AG04450 (cell line): ENCODE results near the gene C22orf31. TPM values are rescaled to one million over a fixed set of nuclear protein-coding genes. Genes with fewer than 3 reads are reported as not detected.
A peak's percentile ranks its signal among the peaks of the same experiment; 100 is the strongest.

Experiments
- CTCF ChIA-PET: fragments of 300-600, 350-600 bp; formaldehyde crosslinking; extraction: SDS; loops from one replicate; lab custom pipeline; 2022; ENCODE audit warnings: antibody characterized with exemption, inconsistent platforms; lab: Charles Lee
- POLR2A ChIA-PET: fragments of 350-600 bp; formaldehyde crosslinking; extraction: SDS; loops from one replicate; lab custom pipeline; 2021; ENCODE audit warnings: antibody characterized with exemption, inconsistent platforms; lab: Yijun Ruan, JAX
- DNase-seq: peaks from one replicate; pipeline ENCODE4 v3.0.0-alpha.2; 2011; ENCODE audit warnings: low read depth, low spot score
- H3K27ac ChIP-seq: one replicate; pipeline ENCODE4 v1.5.1; 2012; ENCODE audit warnings: low read depth, low read length, control low read depth
- H3K27me3 ChIP-seq: one replicate; pipeline ENCODE4 v1.6.0; 2012; ENCODE audit warnings: low read length; ENCODE audit not compliant: control insufficient read depth, insufficient read depth
- H3K4me3 ChIP-seq: 2 replicates; pipeline ENCODE4 v1.5.1; 2011; ENCODE audit warnings: mild to moderate bottlenecking, low read depth, low read length, control low read depth
- H3K9me3 ChIP-seq: 2 replicates; pipeline ENCODE4 v1.5.1; 2012; ENCODE audit warnings: low read length; ENCODE audit not compliant: control insufficient read depth, insufficient read depth
- polyA plus RNA-seq: library from polyadenylated mRNA; depleted of rRNA; stranded (reverse); fragments of >200 nt; gene quantifications from 2 replicates; pipeline ENCODE4 v1.2.3, GENCODE V29; 2011
- TF ChIP-seq, protein P1 (sequence below): IDR thresholded peaks from 2 replicates; pipeline ENCODE4 v1.5.1; 2011; ENCODE audit warnings: low read depth, low read length, control low read depth, inconsistent platforms

Gene C22orf31
- polyA plus RNA-seq, 1 experiment: 0.11 TPM

DNA sequence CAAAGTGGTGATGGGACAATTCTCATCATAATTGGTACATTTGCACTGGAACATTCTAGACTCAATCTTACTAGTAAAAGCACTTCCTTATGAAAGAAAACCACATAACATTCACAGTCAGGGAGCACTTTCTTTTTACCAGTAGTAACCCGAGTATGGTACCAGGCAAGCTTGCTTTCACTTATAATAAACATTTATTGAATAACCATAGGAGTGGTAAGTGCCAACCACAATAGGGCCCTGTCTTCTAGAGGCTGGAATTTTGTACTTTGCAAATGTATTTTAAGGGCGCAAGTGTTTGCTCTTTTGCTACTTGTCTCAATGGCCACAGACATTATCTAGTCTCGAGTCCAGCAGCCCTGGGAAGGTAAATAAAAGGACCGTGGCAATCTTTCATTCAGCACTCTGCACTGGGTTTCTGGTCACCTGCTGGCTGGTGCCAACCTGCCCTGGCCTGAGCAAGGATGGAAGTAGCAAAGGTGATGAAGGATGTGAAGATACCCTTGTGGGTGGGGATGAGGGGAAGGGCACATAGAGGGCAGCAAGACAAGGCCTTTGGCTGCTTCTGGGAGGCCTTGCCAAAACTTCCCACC is 24.2 kb downstream of the C22orf31 start:
- H3K27me3 ChIP-seq: no peaks in the 10 kb centered on the region
- no peak overlapping the region for H3K27ac ChIP-seq
- no peaks in the 10 kb centered on the region for H3K9me3 ChIP-seq
- ChIA-PET CTCF (interaction anchor here (2.6 to 2.8 kb wide), 2 partner anchors 182 to 437 kb away, joined by 12 to 18 read pairs; no protein-coding TSS in a partner anchor), POLR2A (no interaction called here)
- H3K4me3 ChIP-seq: no peak overlapping the region
- no peak for DNase-seq
- TF ChIP-seq, protein P1, sequence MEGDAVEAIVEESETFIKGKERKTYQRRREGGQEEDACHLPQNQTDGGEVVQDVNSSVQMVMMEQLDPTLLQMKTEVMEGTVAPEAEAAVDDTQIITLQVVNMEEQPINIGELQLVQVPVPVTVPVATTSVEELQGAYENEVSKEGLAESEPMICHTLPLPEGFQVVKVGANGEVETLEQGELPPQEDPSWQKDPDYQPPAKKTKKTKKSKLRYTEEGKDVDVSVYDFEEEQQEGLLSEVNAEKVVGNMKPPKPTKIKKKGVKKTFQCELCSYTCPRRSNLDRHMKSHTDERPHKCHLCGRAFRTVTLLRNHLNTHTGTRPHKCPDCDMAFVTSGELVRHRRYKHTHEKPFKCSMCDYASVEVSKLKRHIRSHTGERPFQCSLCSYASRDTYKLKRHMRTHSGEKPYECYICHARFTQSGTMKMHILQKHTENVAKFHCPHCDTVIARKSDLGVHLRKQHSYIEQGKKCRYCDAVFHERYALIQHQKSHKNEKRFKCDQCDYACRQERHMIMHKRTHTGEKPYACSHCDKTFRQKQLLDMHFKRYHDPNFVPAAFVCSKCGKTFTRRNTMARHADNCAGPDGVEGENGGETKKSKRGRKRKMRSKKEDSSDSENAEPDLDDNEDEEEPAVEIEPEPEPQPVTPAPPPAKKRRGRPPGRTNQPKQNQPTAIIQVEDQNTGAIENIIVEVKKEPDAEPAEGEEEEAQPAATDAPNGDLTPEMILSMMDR: no peak

DNA sequence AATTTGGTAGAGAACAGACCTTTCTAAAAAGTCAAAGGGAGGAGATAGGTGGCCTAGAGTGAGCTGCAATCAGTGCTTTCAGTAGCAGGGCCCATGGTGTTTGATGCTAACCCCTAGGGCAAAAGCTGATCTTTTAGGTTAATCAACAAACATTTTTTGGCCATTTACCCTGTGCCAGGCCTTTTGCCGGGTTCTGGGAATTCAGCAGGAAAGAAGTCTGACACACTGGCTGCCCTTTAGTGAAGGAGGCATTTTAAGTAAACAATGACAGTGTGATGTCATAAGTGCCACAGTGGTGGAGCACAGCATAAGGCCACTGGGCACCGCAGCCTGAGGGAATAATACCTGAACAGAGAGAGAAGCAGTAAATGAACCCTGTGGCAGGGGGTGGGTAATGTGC is 29.0 kb downstream of the C22orf31 start:
- H3K27ac ChIP-seq: peak overlapping the region; percentile 98
- ChIA-PET POLR2A (no interaction called here), CTCF (interaction anchor here (0.6 to 1.4 kb wide), 4 partner anchors 8 to 574 kb away, joined by 3 to 7 read pairs (median 4); no protein-coding TSS in a partner anchor)

DNA sequence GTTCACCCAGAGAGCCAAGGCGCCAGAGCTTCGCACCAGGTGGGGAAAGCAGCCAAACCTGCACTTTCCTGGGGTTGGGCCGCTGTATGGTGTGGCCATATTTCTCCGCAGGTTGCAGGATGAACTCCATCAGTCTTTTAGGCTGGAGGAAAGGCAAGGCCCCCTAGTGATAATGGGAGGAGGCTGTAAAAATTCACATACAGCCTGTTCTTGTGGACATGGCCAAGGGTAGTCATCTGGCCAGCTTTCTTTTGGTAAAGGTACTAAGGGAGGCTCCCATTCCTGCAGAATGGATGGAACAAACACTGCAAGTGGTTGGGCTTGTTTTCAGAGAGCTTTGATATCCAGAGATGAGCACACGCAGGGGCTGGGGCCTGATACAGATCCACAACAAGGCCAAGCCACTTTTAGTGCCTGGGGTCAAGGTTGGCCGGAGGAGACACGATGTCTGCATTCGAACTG is 29.6 kb downstream of the C22orf31 start:
- DNase-seq: no peak
- POLR2A ChIA-PET: no interaction called here
- TF ChIP-seq, protein P1: no peak
- Histone ChIP-seq H3K4me3 (no peak overlapping the region; the same call in 1 of the 2 replicates), H3K9me3 (no peaks in the 10 kb centered on the region), H3K27me3 (no peaks in the 10 kb centered on the region), H3K27ac (peak overlapping the region; percentile 98)
- CTCF ChIA-PET: interaction anchor here (0.7 to 1.4 kb wide), 4 partner anchors 9 to 214 kb away, joined by 3 to 7 read pairs (median 3); no protein-coding TSS in a partner anchor

More for the DNA sequence above, 29.0 kb downstream of the C22orf31 start:
- Histone ChIP-seq H3K9me3 (no peaks in the 10 kb centered on the region), H3K27me3 (no peaks in the 10 kb centered on the region), H3K4me3 (no peak overlapping the region)
- DNase-seq: no peak
- TF ChIP-seq, protein P1: no peak

DNA sequence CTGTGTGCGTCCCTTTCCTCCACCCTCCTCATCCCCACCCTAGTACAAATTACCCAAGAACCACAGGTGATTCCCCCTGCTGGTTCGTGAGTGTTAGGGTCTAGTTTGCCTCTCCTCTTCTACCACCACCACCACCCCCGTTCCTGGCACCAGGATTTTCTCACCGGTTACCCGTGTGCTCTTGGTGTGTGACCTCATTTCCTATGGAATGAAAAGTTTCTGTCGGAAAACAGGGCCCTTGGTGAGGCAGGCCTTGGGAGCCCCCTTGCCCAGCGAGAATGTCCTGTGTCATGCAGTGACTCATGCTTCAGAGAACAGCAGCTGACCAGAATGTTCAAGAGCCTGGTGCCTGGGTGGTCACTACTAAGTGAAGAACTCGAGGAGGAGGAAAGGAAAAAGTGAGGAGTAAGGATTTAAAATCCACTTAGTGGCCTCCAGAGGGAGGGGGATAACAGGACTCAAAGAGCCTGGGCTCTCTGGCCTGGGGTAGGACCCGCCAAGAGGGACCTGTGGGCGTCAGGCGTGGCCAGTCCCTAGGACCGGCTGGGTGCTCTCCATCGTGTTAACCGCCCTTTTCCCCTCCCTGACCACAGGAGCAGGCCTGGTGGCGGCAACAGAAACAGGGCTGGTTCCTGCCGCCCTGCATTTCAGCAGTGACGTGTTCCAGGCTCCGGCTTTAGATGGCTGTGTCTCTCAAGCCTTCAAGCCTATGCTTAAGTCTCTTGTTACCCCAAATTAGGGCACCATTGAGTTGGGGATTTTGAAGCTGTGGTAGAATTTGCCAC is 30.2 kb downstream of the C22orf31 start:
- CTCF ChIA-PET: interaction anchor here (0.7 to 1.4 kb wide), 6 partner anchors 9 to 214 kb away, joined by 3 to 7 read pairs (median 3); no protein-coding TSS in a partner anchor

More for the DNA sequence above, 30.2 kb downstream of the C22orf31 start:
- POLR2A ChIA-PET: interaction anchor here (0.7 to 1.3 kb wide), 5 partner anchors 9 to 146 kb away, joined by 3 to 16 read pairs (median 4); no protein-coding TSS in a partner anchor
- peak overlapping the region; percentile 1; the same call in 1 of the 2 replicates for H3K4me3 ChIP-seq
- no peaks in the 10 kb centered on the region for H3K27me3 ChIP-seq
- TF ChIP-seq, protein P1: peak; percentile 26; the same call in 1 of the 2 replicates
- peak overlapping the region; percentile 98 for H3K27ac ChIP-seq
- H3K9me3 ChIP-seq: no peaks in the 10 kb centered on the region
- peak; percentile 79 for DNase-seq
